Neural cell (in vitro differentiated cells): ENCODE data around the gene VAMP1. TPM values are rescaled to one million over a fixed set of nuclear protein-coding genes. Genes with fewer than 3 reads are reported as not detected.

Experiments used
- H2AFZ ChIP-seq: fragments of 200-600, 300-800 bp; sonication (generic), shearing (Covaris generic); 2 replicates; pipeline ENCODE4 v1.6.0; 2014; ENCODE audit warnings: low read depth, mild to moderate bottlenecking, antibody characterized with exemption, low read length, moderate library complexity
- H3F3A ChIP-seq: fragments of 200-600 bp; shearing (Covaris generic); 2 replicates; pipeline ENCODE4 v1.6.1; 2016; ENCODE audit warnings: mild to moderate bottlenecking, moderate library complexity, mixed read lengths, antibody characterized with exemption, low read length; ENCODE audit not compliant: insufficient read depth, poor library complexity, severe bottlenecking
- H3K27ac ChIP-seq: fragments of 200-600, 300-800 bp; sonication (generic), shearing (Covaris generic); 2 replicates; pipeline ENCODE4 v1.5.1; 2014; ENCODE audit warnings: mild to moderate bottlenecking, low read length, moderate library complexity
- H3K27me3 ChIP-seq: fragments of 300-800, 200-600 bp; sonication (generic), shearing (Covaris generic); 2 replicates; pipeline ENCODE4 v1.6.0; 2014; ENCODE audit warnings: mild to moderate bottlenecking, low read depth, low read length, moderate library complexity; ENCODE audit not compliant: insufficient read depth
- H3K36me3 ChIP-seq: fragments of 300-800, 200-600 bp; sonication (generic), shearing (Covaris generic); 2 replicates; pipeline ENCODE4 v1.5.1; 2014; ENCODE audit warnings: mild to moderate bottlenecking, antibody characterized with exemption, low read length, moderate library complexity; ENCODE audit not compliant: insufficient read depth
- H3K4me2 ChIP-seq: fragments of 300-800, 200-600 bp; sonication (generic), shearing (Covaris generic); 2 replicates; pipeline ENCODE4 v1.6.0; 2014; ENCODE audit warnings: mild to moderate bottlenecking, low read length
- H3K4me3 ChIP-seq: fragments of 300-800, 200-600 bp; sonication (generic), shearing (Covaris generic); 2 replicates; pipeline ENCODE4 v1.5.1; 2014; ENCODE audit warnings: mild to moderate bottlenecking, low read length, moderate library complexity
- H3K79me2 ChIP-seq: fragments of 200-600 bp; shearing (Covaris generic); replicated peaks from 2 replicates; pipeline ENCODE4 v1.6.0; 2014; ENCODE audit warnings: mild to moderate bottlenecking, low read length, moderate library complexity; ENCODE audit not compliant: insufficient read depth
- H3K9ac ChIP-seq: fragments of 300-800, 200-600 bp; sonication (generic), shearing (Covaris generic); 2 replicates; pipeline ENCODE4 v1.6.1; 2016; ENCODE audit warnings: mild to moderate bottlenecking, low read length, mixed read lengths
- H3K9me2 ChIP-seq: fragments of 200-600 bp; shearing (Covaris generic); 2 replicates; pipeline ENCODE4 v1.6.1; 2016; ENCODE audit warnings: mild to moderate bottlenecking, low read length, mixed read lengths; ENCODE audit not compliant: insufficient read depth
- H3K9me3 ChIP-seq: fragments of 200-600, 300-800 bp; sonication (generic), shearing (Covaris generic); 2 replicates; pipeline ENCODE4 v1.6.1; 2016; ENCODE audit warnings: mild to moderate bottlenecking, mixed run types, low read length, moderate library complexity, mixed read lengths
- H4K20me1 ChIP-seq: fragments of 200-600 bp; shearing (Covaris generic); 2 replicates; pipeline ENCODE4 v1.6.1; 2016; ENCODE audit warnings: mild to moderate bottlenecking, mixed run types; ENCODE audit not compliant: insufficient read depth
- CTCF ChIP-seq: fragments of 450-650 bp; IDR thresholded peaks from 2 replicates; pipeline ENCODE4 v1.5.1; 2014; ENCODE audit warnings: antibody characterized with exemption, mild to moderate bottlenecking, moderate library complexity; ENCODE audit not compliant: poor library complexity, severe bottlenecking
- EP300 ChIP-seq: fragments of 450-650 bp; conservative IDR thresholded peaks from 2 replicates; pipeline ENCODE4 v1.6.1; 2014; ENCODE audit warnings: antibody characterized with exemption, mild to moderate bottlenecking, moderate library complexity; ENCODE audit not compliant: poor library complexity, severe bottlenecking
- EZH2 ChIP-seq: fragments of 200-600, 300-800 bp; shearing (Covaris generic), sonication (generic); IDR thresholded peaks from 2 replicates; pipeline ENCODE4 v1.6.1; 2014; ENCODE audit warnings: antibody characterized with exemption, low read length, borderline replicate concordance, mild to moderate bottlenecking; ENCODE audit not compliant: insufficient read depth, poor library complexity, severe bottlenecking
- MXI1 ChIP-seq: fragments of 450-650 bp; conservative IDR thresholded peaks from 2 replicates; pipeline ENCODE4 v1.6.1; 2014; ENCODE audit warnings: antibody characterized with exemption, mild to moderate bottlenecking; ENCODE audit not compliant: poor library complexity, severe bottlenecking
- POLR2AphosphoS5 ChIP-seq: IDR thresholded peaks from 2 replicates; pipeline ENCODE4 v1.6.1; 2012
- RAD21 ChIP-seq: fragments of 450-650 bp; conservative IDR thresholded peaks from 2 replicates; pipeline ENCODE4 v1.6.1; 2014; ENCODE audit warnings: antibody characterized with exemption, mild to moderate bottlenecking, moderate library complexity
- REST ChIP-seq: IDR thresholded peaks from 2 replicates; pipeline ENCODE4 v1.6.1; 2012; ENCODE audit warnings: borderline replicate concordance
- SMC3 ChIP-seq: fragments of 450-650 bp; conservative IDR thresholded peaks from 2 replicates; pipeline ENCODE4 v1.6.1; 2014; ENCODE audit warnings: antibody characterized with exemption, mild to moderate bottlenecking, moderate library complexity; ENCODE audit not compliant: poor library complexity
- TAF1 ChIP-seq: IDR thresholded peaks from 2 replicates; pipeline ENCODE4 v1.6.1; 2012; ENCODE audit warnings: low read depth
- polyA plus RNA-seq: library from polyadenylated mRNA; depleted of rRNA; stranded (reverse); fragments of >200 nt; gene quantifications from 2 replicates; pipeline ENCODE4 v1.2.3, GENCODE V29; 2014

The VAMP1 gene
- polyA plus RNA-seq, 1 donor from 2014 or later, result 4.3 TPM

- Histone ChIP-seq H3K79me2 (no peaks in the 10 kb centered on the region), H3K4me3 (peak overlapping the region; percentile 55), H3K9me3 (no peaks in the 10 kb centered on the region), H3K9ac (peak overlapping the region; percentile 70), H3K9me2 (no peaks in the 10 kb centered on the region), H3K36me3 (no peaks in the 10 kb centered on the region), H3K27me3 (no peaks in the 10 kb centered on the region), H4K20me1 (no peaks in the 10 kb centered on the region), H3K4me2 (no peak overlapping the region), H3K27ac (no peak overlapping the region), H3F3A (no peaks in the 10 kb centered on the region), H2AFZ (peak overlapping the region; percentile 83)
- TF ChIP-seq CTCF (no peak), MXI1 (no peak), SMC3 (no peak)
Observed at GRCh38 chr12:6450091-6450868, 20.2 kb downstream of the VAMP1 start.

- H3K79me2 ChIP-seq, result no peaks in the 10 kb centered on the region
- H3K4me2 ChIP-seq, result no peak within 1 kb of the TSS
- TF ChIP-seq CTCF (no peak), EP300 (no peak), SMC3 (no peak), RAD21 (no peak), POLR2AphosphoS5 (no peak), REST (no peak), MXI1 (no peak), EZH2 (no peak), TAF1 (no peak)
- no peaks in the 10 kb centered on the region for H3K27me3 ChIP-seq
- H4K20me1 ChIP-seq, result no peaks in the 10 kb centered on the region
- H3F3A ChIP-seq, result no peaks in the 10 kb centered on the region
- H3K9me3 ChIP-seq, result no peaks in the 10 kb centered on the region
- no peaks in the 10 kb centered on the region for H3K9me2 ChIP-seq
- H3K4me3 ChIP-seq, result no peak within 1 kb of the TSS
- H3K36me3 ChIP-seq, result no peaks in the 10 kb centered on the region
- no peak within 1 kb of the TSS for H3K27ac ChIP-seq
- no peak within 1 kb of the TSS for H2AFZ ChIP-seq
- H3K9ac ChIP-seq, result no peak within 1 kb of the TSS
Observed at GRCh38 chr12:6444704-6445688, 25.5 kb downstream of the VAMP1 start, which contains the start of gene CD27. Gene CD27 (plus strand): TSS chr12:6444955. CDS start chr12:6445096, 141 bp downstream.
